Fibroblast of villous mesenchyme (primary cell): ENCODE measurements around the gene KIF2C. TPM values are rescaled to one million over a fixed set of nuclear protein-coding genes. Genes with fewer than 3 reads are reported as not detected.

Experiments
- DNase-seq: peaks from one replicate; pipeline ENCODE4 v3.0.0-alpha.2; 2010; ENCODE audit warnings: low read depth
- H3K4me3 ChIP-seq: 2 replicates; pipeline ENCODE4 v1.5.1; 2011; ENCODE audit warnings: low read depth, mild to moderate bottlenecking, low read length
- total RNA-seq: library from RNA; depleted of rRNA; stranded (reverse); fragments of >200 nt; gene quantifications from 2 replicates; pipeline ENCODE4 v1.2.3, GENCODE V29; 2012
- TF ChIP-seq, protein P1 (sequence below): IDR thresholded peaks from 2 replicates; pipeline ENCODE4 v1.5.1; 2012; ENCODE audit warnings: low read depth, mild to moderate bottlenecking, low read length; ENCODE audit not compliant: insufficient read depth

Gene KIF2C
- total RNA-seq, 1 donor, result 26.8 TPM

DNA sequence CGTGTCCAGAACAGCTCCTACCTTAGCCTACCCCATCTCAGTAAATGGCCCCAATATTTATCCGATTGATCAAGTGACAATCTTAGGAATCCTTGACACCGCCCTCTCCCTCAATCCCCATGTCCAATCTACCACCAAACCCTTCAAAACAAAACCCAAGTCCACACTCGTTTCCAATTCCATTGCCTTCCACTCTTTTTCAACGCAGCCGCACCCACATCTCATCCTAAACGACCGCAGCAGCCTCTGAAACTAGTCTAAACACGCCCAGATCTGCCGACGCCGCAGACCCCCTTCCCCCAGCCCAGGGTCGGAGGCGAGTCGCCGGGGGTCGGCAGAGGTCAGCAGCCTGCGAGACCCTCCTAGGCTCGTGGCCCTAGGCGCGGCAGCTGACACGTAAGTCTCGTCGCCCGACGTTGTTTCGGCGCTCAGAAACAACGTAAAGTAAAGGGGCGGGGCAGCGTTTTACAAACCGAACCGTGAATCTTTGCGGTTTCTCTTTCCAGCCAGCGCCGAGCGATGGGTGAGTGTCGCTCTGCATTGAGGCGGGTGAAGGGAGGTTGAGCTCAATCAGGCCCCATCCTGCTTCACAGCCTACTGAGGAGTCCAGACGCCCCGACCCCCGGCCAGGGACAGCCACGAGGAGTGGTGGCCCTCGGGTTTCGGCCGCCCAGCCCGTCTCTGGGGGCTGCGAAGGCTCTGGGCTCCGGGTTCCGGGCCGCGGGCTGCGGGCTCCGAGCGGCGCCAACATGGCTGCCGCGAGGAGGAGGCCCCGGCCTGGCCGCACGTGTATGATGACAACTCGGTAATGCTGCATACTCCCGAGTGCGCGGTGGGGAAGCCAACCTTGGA, 35.7 kb downstream of the KIF2C start, which contains the start of gene RPS8:
RPS8 (plus strand) TSS at position 463 of the 852 bp plus-strand sequence; CDS start at position 520, 57 bp downstream.
- TF ChIP-seq, protein P1, sequence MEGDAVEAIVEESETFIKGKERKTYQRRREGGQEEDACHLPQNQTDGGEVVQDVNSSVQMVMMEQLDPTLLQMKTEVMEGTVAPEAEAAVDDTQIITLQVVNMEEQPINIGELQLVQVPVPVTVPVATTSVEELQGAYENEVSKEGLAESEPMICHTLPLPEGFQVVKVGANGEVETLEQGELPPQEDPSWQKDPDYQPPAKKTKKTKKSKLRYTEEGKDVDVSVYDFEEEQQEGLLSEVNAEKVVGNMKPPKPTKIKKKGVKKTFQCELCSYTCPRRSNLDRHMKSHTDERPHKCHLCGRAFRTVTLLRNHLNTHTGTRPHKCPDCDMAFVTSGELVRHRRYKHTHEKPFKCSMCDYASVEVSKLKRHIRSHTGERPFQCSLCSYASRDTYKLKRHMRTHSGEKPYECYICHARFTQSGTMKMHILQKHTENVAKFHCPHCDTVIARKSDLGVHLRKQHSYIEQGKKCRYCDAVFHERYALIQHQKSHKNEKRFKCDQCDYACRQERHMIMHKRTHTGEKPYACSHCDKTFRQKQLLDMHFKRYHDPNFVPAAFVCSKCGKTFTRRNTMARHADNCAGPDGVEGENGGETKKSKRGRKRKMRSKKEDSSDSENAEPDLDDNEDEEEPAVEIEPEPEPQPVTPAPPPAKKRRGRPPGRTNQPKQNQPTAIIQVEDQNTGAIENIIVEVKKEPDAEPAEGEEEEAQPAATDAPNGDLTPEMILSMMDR, result no peak
- peak; percentile 95 for DNase-seq
- peak within 1 kb of the TSS; percentile 95 for H3K4me3 ChIP-seq

DNA sequence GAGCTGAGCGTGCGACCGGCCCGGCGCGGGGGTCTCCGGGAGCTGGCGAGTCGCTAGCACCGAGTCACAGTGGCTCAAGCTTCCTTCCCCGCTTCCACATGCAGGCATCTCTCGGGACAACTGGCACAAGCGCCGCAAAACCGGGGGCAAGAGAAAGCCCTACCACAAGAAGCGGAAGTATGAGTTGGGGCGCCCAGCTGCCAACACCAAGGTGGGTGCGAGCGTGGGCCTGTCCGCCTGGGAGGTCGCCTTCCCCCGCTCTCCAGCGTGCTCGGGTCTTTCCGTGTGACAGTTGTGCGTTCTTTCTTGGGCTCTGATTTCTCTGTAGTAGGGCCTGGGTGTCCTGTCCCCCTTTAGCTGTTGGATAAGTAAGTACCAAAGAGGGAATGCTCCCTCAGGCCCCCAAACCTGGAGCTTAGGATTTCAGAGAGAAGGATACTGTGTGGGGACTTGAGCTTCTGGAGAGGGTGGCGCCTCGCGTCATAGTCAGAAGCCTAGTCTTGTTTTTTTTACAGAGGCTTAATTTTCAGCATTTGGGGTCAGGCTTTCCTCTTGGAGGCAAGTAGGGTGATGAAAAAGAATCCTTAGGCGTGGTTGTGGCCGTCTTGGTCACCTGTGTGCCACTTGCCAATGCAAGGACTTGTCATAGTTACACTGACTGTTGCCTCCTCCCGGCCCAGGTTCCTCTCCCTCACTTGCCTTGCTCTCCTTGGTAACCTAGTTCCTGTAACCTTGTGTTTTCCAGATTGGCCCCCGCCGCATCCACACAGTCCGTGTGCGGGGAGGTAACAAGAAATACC, 36.5 kb downstream of the KIF2C start:
- TF ChIP-seq, protein P1, result no peak
- peak; percentile 27 for DNase-seq
- peak overlapping the region; percentile 95 for H3K4me3 ChIP-seq

DNA sequence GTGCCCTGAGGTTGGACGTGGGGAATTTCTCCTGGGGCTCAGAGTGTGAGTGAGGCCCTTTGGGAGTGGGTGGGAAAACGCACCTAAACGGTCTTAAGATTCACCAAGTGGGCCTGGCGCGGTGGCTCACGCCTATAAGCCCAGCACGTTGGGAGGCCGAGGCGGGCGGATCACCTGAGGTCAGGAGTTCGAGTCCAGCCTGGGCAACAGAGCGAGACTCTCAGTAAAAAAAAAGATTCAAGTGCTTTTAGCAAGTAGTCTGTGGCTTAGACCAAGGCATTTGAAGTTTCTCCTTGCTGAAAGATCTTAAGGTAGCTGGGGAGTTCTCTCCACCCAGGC, 37.1 kb downstream of the KIF2C start:
- TF ChIP-seq, protein P1, result no peak
- H3K4me3 ChIP-seq, result peak overlapping the region; percentile 95
- no peak for DNase-seq

DNA sequence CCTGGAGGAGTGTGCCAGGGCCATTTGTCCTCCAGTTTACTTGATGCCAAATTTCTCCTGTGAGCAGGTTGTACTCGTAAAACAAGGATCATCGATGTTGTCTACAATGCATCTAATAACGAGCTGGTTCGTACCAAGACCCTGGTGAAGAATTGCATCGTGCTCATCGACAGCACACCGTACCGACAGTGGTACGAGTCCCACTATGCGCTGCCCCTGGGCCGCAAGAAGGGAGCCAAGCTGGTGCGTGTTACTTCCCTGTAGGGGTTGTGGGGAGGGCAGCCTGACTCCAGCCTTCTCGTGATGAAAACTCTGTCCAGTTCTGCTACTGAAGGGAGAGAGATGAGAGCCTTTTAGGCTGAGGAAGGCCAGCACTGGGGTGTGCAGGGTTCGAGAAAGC, 37.9 kb downstream of the KIF2C start:
- H3K4me3 ChIP-seq, result peak overlapping the region; percentile 95
- TF ChIP-seq, protein P1, result no peak
- no peak for DNase-seq

DNA sequence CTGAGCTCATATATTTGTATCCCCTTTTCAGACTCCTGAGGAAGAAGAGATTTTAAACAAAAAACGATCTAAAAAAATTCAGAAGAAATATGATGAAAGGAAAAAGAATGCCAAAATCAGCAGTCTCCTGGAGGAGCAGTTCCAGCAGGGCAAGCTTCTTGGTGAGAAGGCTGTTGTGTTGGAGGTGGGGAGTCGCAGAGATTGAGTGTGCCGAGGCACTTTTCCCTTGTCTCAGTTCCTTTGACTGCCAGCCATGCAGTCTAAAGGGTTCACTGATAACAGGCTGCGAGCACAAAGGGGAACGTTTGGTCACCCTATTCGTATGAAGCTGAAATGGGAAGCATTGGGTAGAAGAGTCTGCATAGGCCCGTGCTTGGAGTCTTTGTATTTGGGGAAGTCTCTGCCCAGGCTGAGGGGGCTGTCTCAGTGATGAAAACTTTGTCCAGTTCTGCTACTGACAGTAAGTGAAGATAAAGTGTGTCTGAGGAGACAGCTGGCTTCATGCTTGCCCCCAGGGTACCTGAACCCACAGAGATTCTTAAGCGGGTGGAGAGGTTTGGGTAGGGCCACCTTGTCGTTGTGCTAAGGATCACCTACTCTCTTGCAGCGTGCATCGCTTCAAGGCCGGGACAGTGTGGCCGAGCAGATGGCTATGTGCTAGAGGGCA, 38.5 kb downstream of the KIF2C start:
- H3K4me3 ChIP-seq, result peak overlapping the region; percentile 6
- no peak for DNase-seq
- TF ChIP-seq, protein P1, result no peak

DNA sequence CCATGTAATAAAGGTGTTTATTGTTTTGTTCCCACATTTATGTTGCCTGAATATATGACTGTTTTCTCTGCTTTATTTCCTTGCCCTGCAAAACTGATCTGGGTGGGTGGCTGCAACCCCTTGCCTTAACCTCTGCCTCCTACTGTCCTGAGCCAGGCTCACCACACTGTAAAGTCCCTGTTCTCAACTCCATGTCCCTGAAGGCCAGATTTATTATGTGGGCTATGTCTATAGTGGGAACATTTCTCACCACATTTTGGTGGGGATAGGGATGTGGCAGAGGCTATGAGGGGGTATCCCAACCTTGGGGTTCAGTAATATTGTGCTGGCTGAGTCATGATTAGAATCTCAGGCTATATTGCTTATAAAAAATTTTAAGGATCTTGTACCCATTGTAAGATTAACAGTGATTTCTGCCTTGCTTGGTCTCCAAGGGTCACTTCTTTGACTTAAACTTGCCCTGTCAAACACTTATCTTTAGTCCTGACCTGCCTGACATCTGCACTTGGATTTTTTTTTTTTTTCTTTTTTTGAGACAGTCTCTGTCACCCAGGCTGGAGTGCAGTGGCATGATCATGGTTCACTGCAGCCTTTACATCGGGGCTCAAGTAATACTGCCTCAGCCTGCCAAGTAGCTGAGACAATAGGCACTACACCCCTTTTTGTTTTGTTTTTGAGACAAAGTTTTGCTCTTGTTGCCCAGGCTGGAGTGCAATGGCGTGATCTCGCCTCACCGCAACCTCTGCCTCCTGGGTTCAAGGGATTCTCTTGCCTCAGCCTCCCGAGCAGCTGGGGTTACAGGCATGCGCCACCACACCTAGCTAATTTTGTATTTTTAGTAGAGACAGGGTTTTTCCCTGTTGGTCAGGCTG, 39.3 kb downstream of the KIF2C start:
- DNase-seq, result no peak
- H3K4me3 ChIP-seq, result no peak overlapping the region
- TF ChIP-seq, protein P1, result no peak
